Dendritic cell treated with granulocyte-macrophage colony-stimulating factor and Interleukin-4, amounts not matched to agents 40 ng/mL and 50 ng/mL, for 4 days (primary cell): ENCODE data around the gene PPM1J.
A peak's percentile ranks its signal among the peaks of the same experiment; 100 is the strongest.

Source experiments
- H3K27ac Mint-ChIP-seq: one replicate; pipeline ENCODE4 v1.8.0; 2022; ENCODE audit warnings: mild to moderate bottlenecking, mixed read lengths
- H3K27me3 Mint-ChIP-seq: one replicate; pipeline ENCODE4 v1.8.0; 2022; ENCODE audit warnings: mild to moderate bottlenecking, mixed read lengths
- H3K36me3 Mint-ChIP-seq: one replicate; pipeline ENCODE4 v1.8.0; 2022; ENCODE audit warnings: low read depth, mixed read lengths
- H3K4me1 Mint-ChIP-seq: one replicate; pipeline ENCODE4 v1.8.0; 2022; ENCODE audit warnings: low read depth, mixed read lengths
- H3K4me3 Mint-ChIP-seq: one replicate; pipeline ENCODE4 v1.8.0; 2022; ENCODE audit warnings: mild to moderate bottlenecking, moderate library complexity, mixed read lengths
- H3K9me3 Mint-ChIP-seq: one replicate; pipeline ENCODE4 v1.8.0; 2022; ENCODE audit warnings: mixed read lengths
- intact Hi-C: fragments of 100-400 bp; cut with micrococcal nuclease; formaldehyde crosslinking; loops from one replicate; pipeline ENCODE4 v1.15.0; 2022

Gene PPM1J, protein sequence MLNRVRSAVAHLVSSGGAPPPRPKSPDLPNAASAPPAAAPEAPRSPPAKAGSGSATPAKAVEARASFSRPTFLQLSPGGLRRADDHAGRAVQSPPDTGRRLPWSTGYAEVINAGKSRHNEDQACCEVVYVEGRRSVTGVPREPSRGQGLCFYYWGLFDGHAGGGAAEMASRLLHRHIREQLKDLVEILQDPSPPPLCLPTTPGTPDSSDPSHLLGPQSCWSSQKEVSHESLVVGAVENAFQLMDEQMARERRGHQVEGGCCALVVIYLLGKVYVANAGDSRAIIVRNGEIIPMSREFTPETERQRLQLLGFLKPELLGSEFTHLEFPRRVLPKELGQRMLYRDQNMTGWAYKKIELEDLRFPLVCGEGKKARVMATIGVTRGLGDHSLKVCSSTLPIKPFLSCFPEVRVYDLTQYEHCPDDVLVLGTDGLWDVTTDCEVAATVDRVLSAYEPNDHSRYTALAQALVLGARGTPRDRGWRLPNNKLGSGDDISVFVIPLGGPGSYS

DNA sequence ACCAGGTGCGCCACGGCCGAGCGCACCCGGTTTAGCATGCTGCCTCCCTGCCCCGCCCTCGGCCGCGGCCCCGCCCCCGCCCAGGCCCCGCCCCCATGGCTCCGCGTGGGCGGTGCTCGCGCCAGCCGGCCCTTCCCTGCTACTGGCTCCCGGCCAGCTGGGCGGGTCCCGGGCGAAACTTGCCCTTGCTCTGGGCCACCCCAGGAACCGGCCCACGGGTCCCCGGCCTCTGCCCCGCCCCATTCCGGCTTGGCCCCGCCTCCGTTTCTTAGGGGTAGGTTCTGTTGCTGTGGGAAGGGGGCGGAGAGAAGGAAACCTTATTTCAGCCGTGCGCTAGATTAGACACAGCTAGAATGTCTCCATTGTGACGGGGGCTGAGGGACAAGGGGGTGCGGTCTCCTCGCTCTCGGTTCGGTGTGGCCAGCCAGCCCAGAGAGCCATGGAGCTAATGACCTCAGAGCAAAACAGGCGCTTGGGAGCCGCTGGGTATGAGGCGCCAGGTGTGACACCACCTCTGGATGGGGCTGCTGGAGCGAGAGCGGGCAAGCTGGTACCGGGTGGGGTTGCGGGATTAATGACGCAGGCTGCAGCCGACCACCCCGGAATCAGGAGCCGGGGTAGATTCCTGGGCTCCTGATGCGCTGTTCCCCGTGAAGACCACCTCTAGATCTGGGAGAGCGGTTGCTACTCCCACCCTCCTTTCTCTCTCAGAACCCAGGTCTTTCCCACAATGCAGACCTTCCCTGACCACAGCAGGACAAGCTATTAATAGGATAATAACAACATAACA is at the start of gene PPM1J:
Gene PPM1J, minus strand, starts transcription at position 69 of the 790 bp plus-strand sequence. Its CDS starts 31 bp downstream, at position 38.
- H3K4me3 Mint-ChIP-seq = peak within 1 kb of the TSS; percentile 83
- peaks cover 49% of the 10 kb centered on the region for H3K27me3 Mint-ChIP-seq
- H3K9me3 Mint-ChIP-seq = no peaks in the 10 kb centered on the region
- H3K36me3 Mint-ChIP-seq = no peaks in the 10 kb centered on the region
- peak within 1 kb of the TSS; percentile 77 for H3K27ac Mint-ChIP-seq
- peaks cover 79% of the 10 kb centered on the region for H3K4me1 Mint-ChIP-seq
- intact Hi-C loops = loop anchor here (1.0 to 10.0 kb wide), 6 partner anchors 89 to 962 kb away; partner anchors contain the start of genes LRIG2, MAGI3 and SLC16A1

DNA sequence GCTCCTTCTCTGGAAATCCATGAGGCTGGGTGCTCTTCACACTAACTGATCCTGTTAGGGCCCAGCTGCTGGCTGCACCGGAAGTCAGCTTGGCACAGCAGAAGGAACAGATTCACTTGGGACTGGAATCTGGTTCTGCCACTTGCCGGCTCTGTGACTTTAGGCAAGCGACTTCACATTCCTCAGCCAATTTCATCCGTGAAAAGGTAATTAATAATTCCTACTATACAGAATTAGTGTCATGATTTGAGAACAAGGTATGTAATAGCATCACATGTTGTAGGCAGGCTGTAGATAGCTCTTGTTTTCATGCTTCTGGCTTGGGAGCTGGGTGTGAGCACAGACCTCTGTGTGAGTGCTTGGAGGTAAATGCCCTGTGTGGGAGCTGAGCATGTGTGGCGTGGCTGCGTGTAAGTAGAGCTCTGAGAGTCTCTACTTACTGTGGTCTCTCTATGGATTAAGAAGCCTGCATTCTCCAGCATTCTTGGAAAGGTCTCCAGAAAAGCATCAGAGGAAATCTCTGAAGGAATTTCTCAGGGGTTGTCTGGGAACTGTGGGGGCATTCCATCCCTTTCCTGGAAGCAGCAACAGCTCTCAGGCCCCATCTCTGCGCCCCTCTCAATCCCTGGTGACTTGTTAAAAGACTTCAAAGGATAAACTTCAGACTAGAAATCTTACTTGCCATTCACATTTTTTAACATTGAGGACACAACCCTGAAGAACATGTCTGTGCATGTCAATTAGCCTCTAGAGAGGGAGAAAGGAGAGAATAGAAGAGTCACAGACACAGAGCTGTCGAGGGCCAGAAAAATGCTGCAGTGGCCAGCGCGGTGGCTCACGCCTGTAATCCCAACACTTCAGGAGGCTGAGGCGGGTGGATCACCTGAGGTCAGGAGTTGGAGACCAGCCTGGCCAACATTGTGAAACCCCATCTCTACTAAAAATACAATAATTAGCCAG is 47.7 kb upstream of the PPM1J start:
- intact Hi-C loops = no loop called here
- Mint-ChIP-seq H3K36me3 (no peaks in the 10 kb centered on the region), H3K27me3 (peaks cover 30% of the 10 kb centered on the region), H3K4me3 (no peak overlapping the region), H3K4me1 (peaks cover 6% of the 10 kb centered on the region), H3K9me3 (no peaks in the 10 kb centered on the region), H3K27ac (no peak overlapping the region)

DNA sequence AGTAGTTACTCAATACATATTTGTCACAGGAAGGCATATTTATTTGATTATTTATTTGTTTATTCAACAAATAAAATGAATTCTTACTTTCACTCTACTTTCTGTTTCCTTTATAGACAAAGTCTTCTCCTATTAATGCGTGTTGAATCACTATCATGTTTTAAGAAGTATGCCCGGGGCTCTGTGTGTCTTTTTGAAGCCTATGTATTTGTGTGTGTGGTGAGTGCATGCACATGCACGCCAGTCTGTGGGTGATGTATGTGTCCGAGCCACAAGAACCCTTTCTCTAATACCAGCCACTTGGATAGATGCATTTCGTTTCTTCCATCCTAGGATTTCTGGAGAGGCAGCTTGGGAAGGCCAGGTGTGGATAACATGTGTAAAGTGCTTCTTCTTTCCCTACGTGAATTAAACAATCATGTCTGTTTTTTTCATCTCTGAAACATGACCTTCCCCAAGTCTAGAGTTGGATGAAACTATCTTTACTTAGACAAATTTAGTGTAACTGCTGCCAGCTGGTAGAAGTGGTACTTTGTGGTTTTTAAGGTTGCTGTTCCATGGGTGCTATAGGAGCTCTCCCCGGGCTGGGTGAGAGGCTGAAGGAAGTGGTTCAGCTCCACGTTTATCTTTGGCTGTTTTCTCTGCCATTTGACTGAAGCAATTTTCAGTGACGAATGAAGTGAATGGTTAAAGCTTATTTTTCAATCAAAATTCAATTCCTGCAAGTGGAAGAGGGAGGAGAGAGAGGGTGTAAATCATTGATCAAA is 46.8 kb upstream of the PPM1J start:
- H3K9me3 Mint-ChIP-seq = no peaks in the 10 kb centered on the region
- no peak overlapping the region for H3K27ac Mint-ChIP-seq
- intact Hi-C loops = no loop called here
- H3K27me3 Mint-ChIP-seq = peaks cover 27% of the 10 kb centered on the region
- H3K36me3 Mint-ChIP-seq = no peaks in the 10 kb centered on the region
- peaks cover 6% of the 10 kb centered on the region for H3K4me1 Mint-ChIP-seq
- H3K4me3 Mint-ChIP-seq = no peak overlapping the region

DNA sequence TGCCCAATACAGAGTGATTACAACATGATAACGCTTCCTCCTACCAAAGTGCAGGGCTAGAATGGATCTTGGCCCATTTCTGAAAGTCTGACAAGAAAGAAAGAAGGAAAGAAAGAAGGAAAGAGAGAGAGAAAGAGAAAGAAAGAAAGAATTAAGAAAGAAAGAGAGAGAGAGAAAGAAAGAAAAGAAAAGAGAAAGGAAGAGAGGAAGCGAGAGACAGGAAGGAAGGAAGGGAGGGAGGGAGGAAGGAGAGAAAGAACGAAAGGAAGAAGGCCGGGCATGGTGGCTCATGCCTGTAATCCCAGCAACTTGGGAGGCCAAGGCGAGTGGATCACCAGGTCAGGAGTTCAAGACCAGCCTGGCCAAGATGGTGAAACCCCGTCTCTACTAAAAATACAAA is 44.1 kb upstream of the PPM1J start:
- intact Hi-C loops = no loop called here
- no peaks in the 10 kb centered on the region for H3K36me3 Mint-ChIP-seq
- H3K27me3 Mint-ChIP-seq = peaks cover 31% of the 10 kb centered on the region
- H3K9me3 Mint-ChIP-seq = peaks cover 7% of the 10 kb centered on the region
- H3K4me3 Mint-ChIP-seq = no peak overlapping the region
- peaks cover 6% of the 10 kb centered on the region for H3K4me1 Mint-ChIP-seq
- no peak overlapping the region for H3K27ac Mint-ChIP-seq

DNA sequence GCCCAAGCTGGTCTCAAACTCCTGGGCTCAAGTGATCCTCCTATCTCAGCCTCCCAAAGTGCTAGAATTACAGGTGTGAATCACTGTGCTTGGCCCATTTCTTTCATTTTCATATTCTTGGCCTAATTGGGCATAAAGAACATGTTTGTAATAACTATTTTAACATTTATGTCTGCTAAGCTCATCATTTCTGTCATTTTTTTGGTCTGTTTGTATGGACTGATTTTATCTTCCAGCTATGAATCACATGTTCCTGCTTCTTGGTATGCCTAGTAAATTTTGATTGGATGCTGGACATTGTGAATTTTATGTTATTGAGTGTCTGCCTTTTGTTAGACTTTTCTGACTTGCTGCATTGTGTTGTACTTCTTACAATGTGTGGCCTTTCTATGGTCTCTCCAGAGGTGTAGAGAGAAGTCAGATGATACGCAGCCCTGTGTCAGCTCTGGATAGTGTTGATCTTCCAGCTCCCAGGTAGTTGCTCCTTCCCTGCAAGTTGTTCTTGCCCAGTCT is 39.0 kb upstream of the PPM1J start:
- no peak overlapping the region for H3K4me3 Mint-ChIP-seq
- H3K9me3 Mint-ChIP-seq = peaks cover 13% of the 10 kb centered on the region
- H3K27me3 Mint-ChIP-seq = peaks cover 35% of the 10 kb centered on the region
- H3K4me1 Mint-ChIP-seq = peaks cover 3% of the 10 kb centered on the region
- no peaks in the 10 kb centered on the region for H3K36me3 Mint-ChIP-seq
- no peak overlapping the region for H3K27ac Mint-ChIP-seq
- intact Hi-C loops = no loop called here

DNA sequence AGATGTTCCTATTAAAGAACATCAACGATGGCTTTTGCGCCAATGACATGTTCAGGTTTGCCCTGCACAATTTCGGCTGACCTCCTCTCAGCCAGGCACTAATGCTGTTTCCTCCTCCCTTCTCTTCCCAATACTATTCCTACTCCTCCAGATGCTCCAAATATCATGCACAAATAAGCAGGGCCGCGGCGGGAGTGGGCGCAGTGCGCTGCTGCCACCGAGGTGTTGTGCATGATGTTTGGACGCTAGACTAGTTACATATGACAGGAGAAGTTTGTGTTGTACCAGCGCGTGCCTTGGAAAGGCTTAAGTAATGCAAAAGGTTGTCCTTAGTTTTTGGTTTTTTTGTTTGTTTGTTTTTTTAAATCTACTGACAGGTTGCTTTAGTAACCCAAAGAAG is 33.3 kb upstream of the PPM1J start:
- intact Hi-C loops = no loop called here
- H3K4me1 Mint-ChIP-seq = peaks cover 5% of the 10 kb centered on the region
- peaks cover 61% of the 10 kb centered on the region for H3K27me3 Mint-ChIP-seq
- no peak overlapping the region for H3K27ac Mint-ChIP-seq
- H3K4me3 Mint-ChIP-seq = no peak overlapping the region
- no peaks in the 10 kb centered on the region for H3K36me3 Mint-ChIP-seq
- H3K9me3 Mint-ChIP-seq = no peaks in the 10 kb centered on the region

DNA sequence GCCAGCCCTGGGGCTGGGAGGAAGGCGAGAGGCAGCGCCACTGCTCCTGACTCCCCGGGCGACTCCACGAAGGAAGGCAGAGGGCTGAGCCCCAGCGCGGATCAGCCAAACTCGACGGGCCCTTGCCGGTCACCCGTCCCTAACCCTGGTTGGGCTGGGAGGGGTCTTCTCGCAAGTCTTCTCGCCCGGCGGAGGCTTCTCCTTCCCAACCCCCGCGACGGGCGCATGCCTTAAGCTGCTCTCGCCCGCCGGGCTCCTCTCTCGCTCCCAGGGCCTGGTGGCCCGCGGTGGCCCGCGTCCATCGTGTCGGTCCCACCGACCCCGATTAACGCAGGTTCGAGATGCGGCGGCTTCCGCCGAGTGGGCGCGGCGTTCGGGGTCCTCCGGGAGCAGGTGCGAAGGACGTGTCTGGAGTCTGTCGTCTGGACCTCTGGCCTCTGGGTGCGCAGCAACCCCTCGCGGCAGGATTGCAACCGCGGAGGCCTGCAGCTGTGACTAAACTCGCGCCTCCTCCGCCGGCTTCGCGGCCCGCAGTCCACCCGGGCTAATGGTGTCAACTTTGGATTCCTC is 29.0 kb upstream of the PPM1J start:
- Mint-ChIP-seq H3K4me3 (peak overlapping the region; percentile 55), H3K4me1 (peaks cover 8% of the 10 kb centered on the region), H3K27ac (no peak overlapping the region), H3K36me3 (no peaks in the 10 kb centered on the region), H3K9me3 (no peaks in the 10 kb centered on the region), H3K27me3 (peaks cover 89% of the 10 kb centered on the region)
- intact Hi-C loops = no loop called here

DNA sequence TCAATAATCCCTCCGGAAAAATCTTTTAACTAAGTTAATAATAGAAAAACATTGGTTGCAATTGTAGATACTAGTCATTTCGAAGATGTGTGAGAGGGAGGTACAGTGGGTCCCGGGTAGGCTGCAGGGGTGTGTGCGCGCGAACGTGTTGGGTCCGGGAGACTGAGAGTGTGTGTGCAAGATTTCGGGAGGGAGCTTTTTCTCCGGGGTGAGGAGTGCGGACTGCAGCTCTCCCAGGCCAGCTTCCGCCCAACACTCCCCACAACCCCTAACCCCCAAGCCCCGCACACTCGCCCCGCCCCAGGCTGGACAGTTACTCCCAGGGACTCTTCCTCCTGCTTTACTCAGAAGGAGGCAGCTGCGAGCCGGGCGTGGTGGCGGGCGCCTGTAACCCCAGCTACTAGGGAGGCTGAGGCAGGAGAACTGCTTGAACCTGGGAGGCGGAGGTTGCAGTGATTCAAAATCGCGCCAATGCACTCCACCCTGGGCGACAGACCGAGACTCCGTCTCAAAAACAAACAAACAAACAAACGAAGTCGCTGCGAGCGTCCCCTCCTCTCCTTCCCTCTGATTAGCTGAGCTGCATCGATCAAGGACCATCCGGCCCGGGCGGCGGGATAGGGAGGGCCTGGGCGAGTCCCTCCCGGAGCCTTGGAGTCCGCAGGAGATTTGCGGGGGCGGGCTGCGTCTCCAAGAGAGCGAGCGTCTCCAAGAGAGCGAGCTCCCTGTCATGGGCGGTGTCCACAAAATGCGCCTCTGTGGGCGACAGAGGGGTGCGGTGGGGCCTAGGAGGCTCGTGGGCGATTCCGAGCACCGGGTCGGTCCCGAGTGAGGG is 28.3 kb upstream of the PPM1J start:
- no peaks in the 10 kb centered on the region for H3K9me3 Mint-ChIP-seq

DNA sequence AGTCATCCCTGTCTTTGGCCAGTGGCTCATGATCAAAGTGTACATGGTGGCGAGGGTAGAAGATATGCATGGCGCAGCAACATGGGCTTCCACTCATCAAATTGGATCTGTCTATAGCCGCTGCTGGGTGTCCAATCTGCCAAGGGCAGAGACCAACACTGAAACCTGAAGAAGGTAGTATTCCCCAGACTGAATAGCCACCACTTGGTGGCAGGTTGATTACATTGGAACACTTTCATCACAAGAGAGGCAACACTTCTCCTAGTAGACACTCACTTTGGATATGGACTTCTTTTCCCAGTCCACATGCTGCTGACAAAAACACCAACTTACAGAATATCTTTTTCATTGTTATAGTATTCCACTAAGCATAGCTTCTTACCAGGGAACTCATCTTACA is 22.4 kb upstream of the PPM1J start:
- Mint-ChIP-seq H3K27me3 (peaks cover 59% of the 10 kb centered on the region), H3K4me1 (peaks cover 11% of the 10 kb centered on the region), H3K4me3 (no peak overlapping the region), H3K27ac (no peak overlapping the region), H3K36me3 (no peaks in the 10 kb centered on the region), H3K9me3 (no peaks in the 10 kb centered on the region)
- intact Hi-C loops = no loop called here

More for the DNA sequence above, 28.3 kb upstream of the PPM1J start:
- H3K27ac Mint-ChIP-seq = no peak overlapping the region
- peaks cover 92% of the 10 kb centered on the region for H3K27me3 Mint-ChIP-seq
- intact Hi-C loops = no loop called here
- peak overlapping the region; percentile 55 for H3K4me3 Mint-ChIP-seq
- H3K36me3 Mint-ChIP-seq = no peaks in the 10 kb centered on the region
- H3K4me1 Mint-ChIP-seq = peaks cover 8% of the 10 kb centered on the region

DNA sequence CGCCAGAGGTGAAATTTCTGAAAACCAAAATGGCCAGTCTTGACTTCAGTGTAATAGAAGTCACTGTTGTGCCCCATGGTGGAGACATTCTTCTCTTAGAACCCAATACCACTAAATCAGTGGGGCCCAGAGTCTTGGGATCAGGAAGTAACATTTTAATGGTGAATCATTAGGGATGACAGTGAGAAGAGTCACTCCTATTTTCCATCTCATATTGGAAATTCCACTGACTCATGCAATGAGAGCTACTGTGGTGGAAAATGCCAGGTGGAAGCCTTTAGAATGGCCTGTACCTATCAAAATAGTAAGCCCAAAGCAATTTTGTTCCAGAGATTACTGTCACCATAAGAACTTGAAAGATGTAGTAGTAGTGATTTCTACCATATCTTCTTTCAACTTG is 20.6 kb upstream of the PPM1J start:
- Mint-ChIP-seq H3K36me3 (no peaks in the 10 kb centered on the region), H3K4me1 (peaks cover 21% of the 10 kb centered on the region), H3K27ac (no peak overlapping the region), H3K27me3 (peaks cover 41% of the 10 kb centered on the region), H3K9me3 (no peaks in the 10 kb centered on the region), H3K4me3 (no peak overlapping the region)
- intact Hi-C loops = no loop called here

DNA sequence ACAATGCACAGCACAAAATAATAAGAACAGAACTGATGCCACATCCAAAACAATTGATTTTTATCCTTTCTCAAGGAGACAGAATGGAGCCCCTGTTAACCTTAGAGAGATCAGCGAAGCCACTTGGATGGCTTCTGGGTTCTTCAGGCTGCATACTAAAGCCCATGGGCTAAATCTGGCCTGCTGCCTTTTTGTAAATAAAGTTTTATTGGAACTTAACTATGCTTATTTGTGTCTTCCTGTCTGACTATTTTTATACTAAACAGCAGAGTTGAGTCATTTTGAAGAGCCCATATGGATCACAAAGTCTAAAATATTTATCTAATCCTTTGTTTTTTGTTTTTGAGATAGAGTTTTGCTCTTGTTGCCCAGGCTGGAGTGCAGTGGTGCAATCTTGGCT is 16.3 kb upstream of the PPM1J start:
- peaks cover 12% of the 10 kb centered on the region for H3K27me3 Mint-ChIP-seq
- H3K4me1 Mint-ChIP-seq = peaks cover 21% of the 10 kb centered on the region
- no peaks in the 10 kb centered on the region for H3K9me3 Mint-ChIP-seq
- no peak overlapping the region for H3K27ac Mint-ChIP-seq
- intact Hi-C loops = no loop called here
- no peak overlapping the region for H3K4me3 Mint-ChIP-seq
- H3K36me3 Mint-ChIP-seq = no peaks in the 10 kb centered on the region

DNA sequence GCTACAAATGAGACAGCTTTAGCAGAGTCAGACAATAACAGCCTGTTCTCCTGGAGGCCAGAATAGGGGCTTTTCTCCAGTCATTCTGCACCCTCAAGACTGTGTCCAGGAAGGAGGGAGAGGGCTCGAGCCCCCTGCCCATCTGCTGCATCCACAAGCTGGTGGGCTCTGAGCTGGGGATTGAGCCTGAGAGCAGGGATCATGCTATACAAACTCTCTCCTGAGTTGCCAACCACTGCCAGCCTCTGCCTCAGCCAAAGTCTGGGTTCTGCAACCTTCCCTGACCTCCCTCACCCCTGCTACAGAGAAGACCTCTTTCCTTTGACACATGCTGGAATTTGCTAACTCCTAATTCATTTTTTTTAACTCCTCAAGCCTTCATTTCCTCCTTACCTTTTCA is 14.8 kb upstream of the PPM1J start:
- Mint-ChIP-seq H3K27me3 (peaks cover 12% of the 10 kb centered on the region), H3K4me1 (peaks cover 21% of the 10 kb centered on the region), H3K9me3 (no peaks in the 10 kb centered on the region), H3K36me3 (no peaks in the 10 kb centered on the region), H3K27ac (no peak overlapping the region), H3K4me3 (no peak overlapping the region)
- intact Hi-C loops = no loop called here
